SKM-1 (cell line): Measurements from ENCODE around the gene ABRAXAS1.

Source experiments
- DNase-seq: peaks from one replicate; lab custom pipeline; 2025; ENCODE audit not compliant: unreplicated experiment; lab: John Stamatoyannopoulos, UW

Gene ABRAXAS1

GRCh38 chr4:83454686-83455085 lies 30.2 kb downstream of the ABRAXAS1 start:
- DNase-seq: no peak

DNA sequence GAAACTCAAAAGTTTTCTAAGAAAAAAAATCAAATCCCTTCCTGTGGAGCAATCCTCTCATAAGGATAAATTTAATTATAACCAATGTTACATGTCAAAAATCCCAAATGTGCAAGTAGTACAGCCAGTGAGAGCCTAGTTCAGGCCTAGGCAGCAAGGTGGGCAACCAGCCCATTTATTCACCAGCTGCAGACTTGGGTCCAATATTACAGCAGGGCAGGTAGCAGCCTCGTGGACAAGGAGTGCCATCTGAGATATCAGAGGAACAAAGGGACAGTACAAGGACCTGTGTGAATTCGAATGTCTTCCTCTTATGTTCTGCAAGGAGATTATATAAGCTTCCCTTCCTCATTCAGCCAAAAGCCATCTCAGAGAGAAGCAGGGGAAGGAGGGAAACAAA lies 35.9 kb downstream of the ABRAXAS1 start:
- no peak for DNase-seq

DNA sequence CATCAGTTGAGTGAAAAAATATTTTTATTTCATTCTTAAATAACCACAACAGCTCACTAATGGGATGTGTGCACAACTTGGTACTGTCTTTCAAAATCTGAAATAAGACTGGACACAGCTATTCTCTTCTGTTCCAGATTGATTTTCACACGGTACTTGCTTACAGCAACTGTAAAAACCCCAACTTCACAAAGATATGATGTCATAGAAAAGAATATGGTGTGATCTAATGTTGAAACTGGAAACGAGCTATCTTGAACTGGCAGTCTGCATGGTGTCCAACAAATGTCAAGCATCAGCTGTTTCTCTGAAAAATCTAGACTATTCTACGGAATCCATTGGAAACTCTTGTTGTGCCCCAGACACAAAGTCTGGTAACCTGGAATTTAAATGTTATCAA lies 44.0 kb downstream of the ABRAXAS1 start:
- DNase-seq: no peak

DNA sequence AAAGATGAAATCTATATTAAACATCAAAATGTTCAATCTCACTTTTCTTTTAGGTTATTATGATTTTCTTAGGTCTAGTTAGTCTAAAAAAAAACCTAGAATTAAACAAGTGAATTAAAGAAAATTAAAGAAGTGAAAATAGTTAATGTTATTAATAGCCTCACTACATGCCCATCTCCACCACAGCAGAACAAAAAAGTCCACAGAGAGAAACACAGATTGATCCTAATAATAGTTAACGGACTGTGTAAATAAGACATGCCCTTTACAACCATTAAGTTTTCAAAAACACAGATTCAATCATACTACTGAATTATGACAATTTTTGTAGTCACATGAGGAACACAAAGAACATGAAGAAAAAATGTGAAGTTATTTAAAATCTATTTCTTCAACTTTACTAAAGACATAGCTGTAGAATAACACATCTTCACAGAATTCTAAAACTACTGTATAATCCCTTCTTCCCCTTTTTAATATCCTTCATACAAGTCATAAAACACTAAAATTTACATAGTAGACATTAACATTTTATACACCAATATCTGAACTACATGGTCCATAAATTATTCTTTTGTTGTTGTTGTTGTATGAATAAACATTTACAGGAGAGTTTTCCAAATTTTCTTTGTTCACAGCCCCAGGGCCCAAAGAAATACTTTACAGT lies 44.6 kb downstream of the ABRAXAS1 start:
- DNase-seq: no peak

- no peak for DNase-seq
Measured at GRCh38 chr4:83438719-83439118, 46.2 kb downstream of the ABRAXAS1 start.

DNA sequence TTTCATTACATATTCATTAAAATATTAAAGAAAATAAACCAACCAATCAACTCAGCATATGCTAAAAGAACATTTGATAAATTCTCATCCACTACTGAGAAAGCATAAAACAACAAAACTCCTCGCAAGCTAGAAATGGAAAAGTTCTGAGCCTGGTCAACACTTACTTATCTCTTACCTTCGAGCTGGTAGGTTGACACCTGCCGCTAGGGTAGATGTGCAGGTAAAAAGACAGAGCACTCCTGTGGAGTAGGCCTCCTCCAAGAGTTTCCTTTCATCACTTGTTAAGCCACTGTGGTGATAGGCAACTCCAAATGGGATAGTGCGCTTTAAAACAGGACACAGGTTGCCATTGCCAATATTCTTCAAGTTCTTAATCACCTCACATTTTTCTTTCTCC lies 48.2 kb downstream of the ABRAXAS1 start:
- no peak for DNase-seq

- no peak for DNase-seq
Measured at GRCh38 chr4:83431200-83431599, 53.7 kb downstream of the ABRAXAS1 start.

- no peak for DNase-seq
Measured at GRCh38 chr4:83418211-83418610, 66.7 kb downstream of the ABRAXAS1 start.

GRCh38 chr4:83417566-83417965 lies 67.3 kb downstream of the ABRAXAS1 start:
- DNase-seq: no peak

DNA sequence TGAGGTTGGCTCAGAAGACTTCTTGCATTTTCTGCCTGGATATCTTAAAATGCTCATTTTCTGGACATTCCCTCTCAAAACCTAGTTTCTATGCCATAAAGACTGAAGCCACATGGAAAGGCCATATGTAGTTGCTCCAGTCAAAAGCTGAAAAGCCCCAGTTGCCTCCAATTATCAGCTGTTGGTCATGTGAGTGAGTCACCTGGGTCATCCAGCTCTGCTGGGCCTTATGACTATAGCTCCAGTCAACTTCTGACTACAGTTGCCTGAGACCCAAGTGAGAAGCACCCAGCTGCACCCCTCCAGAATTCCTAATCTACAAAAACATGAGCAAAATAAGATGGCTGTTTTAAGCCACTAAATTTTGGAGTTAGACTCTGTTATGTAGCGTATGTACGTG lies 71.2 kb downstream of the ABRAXAS1 start:
- DNase-seq: no peak
